NCI-H187 treated with DMSO at 0.1 percent for 48 hours (cell line): Measurements from ENCODE around the gene TSFM.
"Not testable (repeated sequence)": the region's sequence is repeated elsewhere in the genome, so short reads cannot be mapped to it uniquely, and the experiment has no call there.

Experiments
- DNase-seq: peaks from one replicate; lab custom pipeline; 2025; lab: John Stamatoyannopoulos, UW

Gene TSFM

GRCh38 chr12:57815177-57816000, 32.8 kb downstream of the TSFM start:
- peak; percentile 37 for DNase-seq

- DNase-seq: no peak
These were observed 33.6 kb downstream of the TSFM start for GRCh38 chr12:57816001-57816854.

GRCh38 chr12:57816855-57817151, 34.2 kb downstream of the TSFM start:
- DNase-seq: no peak

GRCh38 chr12:57817261-57817989, 34.8 kb downstream of the TSFM start:
- no peak for DNase-seq

- DNase-seq: not testable (repeated sequence)
These were observed 35.4 kb downstream of the TSFM start for GRCh38 chr12:57817990-57818331.

GRCh38 chr12:57820119-57820518, 37.5 kb downstream of the TSFM start:
- not testable (repeated sequence) for DNase-seq

GRCh38 chr12:57821015-57821414, 38.4 kb downstream of the TSFM start:
- not testable (repeated sequence) for DNase-seq

- no peak for DNase-seq
These were observed 39.1 kb downstream of the TSFM start for GRCh38 chr12:57821474-57822214.

- DNase-seq: no peak
These were observed 40.0 kb downstream of the TSFM start for GRCh38 chr12:57822392-57823130.

GRCh38 chr12:57823131-57823907, 40.7 kb downstream of the TSFM start:
- no peak for DNase-seq

GRCh38 chr12:57823908-57824640, 41.5 kb downstream of the TSFM start:
- DNase-seq: no peak

GRCh38 chr12:57825451-57825850, 42.9 kb downstream of the TSFM start:
- DNase-seq: no peak

GRCh38 chr12:57826400-57826799, 43.8 kb downstream of the TSFM start:
- DNase-seq: no peak

GRCh38 chr12:57826966-57827365, 44.4 kb downstream of the TSFM start:
- no peak for DNase-seq

- DNase-seq: no peak
These were observed 46.6 kb downstream of the TSFM start for GRCh38 chr12:57829025-57829777.

- no peak for DNase-seq
These were observed 47.8 kb downstream of the TSFM start for GRCh38 chr12:57830393-57830792.

- no peak for DNase-seq
These were observed 50.4 kb downstream of the TSFM start for GRCh38 chr12:57832966-57833365.

- no peak for DNase-seq
These were observed 51.1 kb downstream of the TSFM start for GRCh38 chr12:57833672-57834071.
